Psoas muscle (tissue), 8 donors: ENCODE measurements around the gene UBR3. TPM values are rescaled to one million over a fixed set of nuclear protein-coding genes. Genes with fewer than 3 reads are reported as not detected.
"Not testable (repeated sequence)": the region's sequence is repeated elsewhere in the genome, so short reads cannot be mapped to it uniquely, and the experiment has no call there.

ENCODE experiments used
- ATAC-seq, 4 donors: fragments of 200-7000 bp; cut with Tn5 transposase; one replicate each; pipeline ENCODE4 v1.9.1; 2020; ENCODE audit warnings: moderate library complexity in 3 of 4, mild to moderate bottlenecking in 2 of 4
- DNase-seq, 2 donors: peaks; one replicate each; pipeline ENCODE4 v3.0.0-alpha.2; 2020
- H3K27ac ChIP-seq: fragments of 200-600 bp; one replicate; pipeline ENCODE4 v1.8.0; 2022
- H3K27me3 ChIP-seq, 3 donors: fragments of 200-600 bp in 1 of 3; one replicate each; pipeline versions ENCODE4 v1.6.1 to v1.8.0; 2013 to 2022; ENCODE audit warnings: low read length in 2 of 3, mild to moderate bottlenecking in 2 of 3, moderate library complexity in 1 of 3; ENCODE audit not compliant: insufficient read depth in 3 of 3
- H3K36me3 ChIP-seq, 2 donors: fragments of 200-600 bp in 1 of 2; one replicate each; pipeline versions ENCODE4 v1.6.1 to v1.8.0; 2013 to 2022; ENCODE audit warnings: low read depth in 1 of 2, mild to moderate bottlenecking in 1 of 2, moderate library complexity in 1 of 2; ENCODE audit not compliant: insufficient read depth in 1 of 2
- H3K4me1 ChIP-seq: fragments of 200-600 bp; one replicate; pipeline ENCODE4 v1.8.0; 2022
- H3K4me3 ChIP-seq: fragments of 200-600 bp; one replicate; pipeline ENCODE4 v1.8.0; 2022; ENCODE audit warnings: mild to moderate bottlenecking
- H3K9me3 ChIP-seq: fragments of 200-600 bp; one replicate; pipeline ENCODE4 v1.8.0; 2022
- WGBS, 3 donors: extraction: QIAGEN DNeasy Blood & Tissue Kit; methylation state at CpG; one replicate each; pipeline versions ENCODE4 v1.1.6 to v1.1.7; 2013; 5-methylcytosine and 5-hydroxymethylcytosine counted together
- intact Hi-C, 2 donors: fragments of 100-400 bp; cut with DNase I; formaldehyde crosslinking; loops; one replicate each; pipeline versions ENCODE4 v1.11.0 to v1.14.2; 2022
- polyA plus RNA-seq, 3 donors: library from polyadenylated mRNA; stranded (reverse); fragments of 200-250 nt; gene quantifications; one replicate each; pipeline ENCODE4 v1.2.3, GENCODE V29; 2013
- total RNA-seq, 4 donors: library from RNA; stranded (reverse); fragmentation: NEBNext Ultra II Directional in 2 of 4; extraction: Animal tissue kit (Norgen Biotek cat#: 25700) in 2 of 4; gene quantifications; one replicate each; pipeline versions ENCODE4 v1.2.1 to v1.2.4, GENCODE V29; 2021 to 2023
- TF ChIP-seq, protein P1 (sequence below): fragments of 200-600 bp; IDR thresholded peaks from one replicate; pipeline ENCODE4 v1.8.0; 2022; ENCODE audit warnings: antibody characterized with exemption
- donor health status: healthy with polysubstance abuse.
- donor health status: DM: no; HTN: no; CAD: no; lungs with moderate emphysema.
- donor health status: Bipolar disorder and iron deficiency.
- donor health status: healthy.
- donor health status: DM: yes; HTN: yes; CAD: no.
- donor health status: DM: no; HTN: no; CAD: no.
- donor health status: DM: no; HTN: no; CAD: no.
- donor health status: DM: yes; HTN: yes; CAD: no.

The UBR3 gene
- total and polyA plus RNA-seq, 7 donors = 28.7 to 202 (median 160) TPM

DNA sequence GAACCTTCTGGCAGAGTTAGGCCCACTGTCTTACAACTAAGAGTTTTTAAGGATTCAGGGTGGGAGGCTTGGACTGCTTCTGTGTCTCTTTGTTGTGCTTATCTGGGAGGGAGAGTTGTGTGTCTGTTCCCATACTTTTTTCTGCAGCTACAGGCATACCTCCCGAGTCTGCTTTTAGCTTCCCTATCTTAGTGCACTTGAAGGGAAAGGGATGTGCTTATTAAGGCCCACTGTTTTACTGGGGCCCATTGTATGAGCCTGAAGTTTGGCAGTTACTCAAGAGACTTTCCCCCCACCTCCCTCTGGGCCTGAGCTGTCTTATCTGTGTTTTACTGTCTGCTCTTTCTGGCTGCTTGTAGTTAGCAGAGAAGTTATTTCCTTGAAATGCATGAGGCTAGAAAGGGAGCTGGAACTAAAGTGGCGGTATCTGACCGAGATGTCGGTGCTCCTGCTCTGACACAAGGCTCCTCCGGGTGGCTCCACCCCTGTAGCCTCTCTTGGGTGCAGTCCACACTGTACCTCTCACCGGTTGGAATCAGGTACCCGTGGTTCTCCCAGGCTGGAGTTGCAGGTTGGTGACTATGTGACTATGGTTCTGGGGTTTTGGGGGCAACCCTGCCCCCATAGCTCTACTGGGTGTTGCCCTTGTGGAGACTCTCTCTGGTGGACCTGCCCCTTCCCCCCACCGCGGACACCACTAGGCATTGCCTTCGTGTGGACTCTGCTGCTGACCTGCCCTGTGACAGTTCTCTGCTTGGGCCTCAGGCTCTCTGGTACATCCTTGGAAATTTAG lies 12.9 kb downstream of the UBR3 start:
- 55 to 78% (median 67%) methylated on average over 10 of the region's 10 CpGs for WGBS, 3 donors
- TF ChIP-seq, protein P1, sequence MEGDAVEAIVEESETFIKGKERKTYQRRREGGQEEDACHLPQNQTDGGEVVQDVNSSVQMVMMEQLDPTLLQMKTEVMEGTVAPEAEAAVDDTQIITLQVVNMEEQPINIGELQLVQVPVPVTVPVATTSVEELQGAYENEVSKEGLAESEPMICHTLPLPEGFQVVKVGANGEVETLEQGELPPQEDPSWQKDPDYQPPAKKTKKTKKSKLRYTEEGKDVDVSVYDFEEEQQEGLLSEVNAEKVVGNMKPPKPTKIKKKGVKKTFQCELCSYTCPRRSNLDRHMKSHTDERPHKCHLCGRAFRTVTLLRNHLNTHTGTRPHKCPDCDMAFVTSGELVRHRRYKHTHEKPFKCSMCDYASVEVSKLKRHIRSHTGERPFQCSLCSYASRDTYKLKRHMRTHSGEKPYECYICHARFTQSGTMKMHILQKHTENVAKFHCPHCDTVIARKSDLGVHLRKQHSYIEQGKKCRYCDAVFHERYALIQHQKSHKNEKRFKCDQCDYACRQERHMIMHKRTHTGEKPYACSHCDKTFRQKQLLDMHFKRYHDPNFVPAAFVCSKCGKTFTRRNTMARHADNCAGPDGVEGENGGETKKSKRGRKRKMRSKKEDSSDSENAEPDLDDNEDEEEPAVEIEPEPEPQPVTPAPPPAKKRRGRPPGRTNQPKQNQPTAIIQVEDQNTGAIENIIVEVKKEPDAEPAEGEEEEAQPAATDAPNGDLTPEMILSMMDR = no peak
- intact Hi-C loops = no loop called here
- peak overlapping the region; percentile 77 for H3K27ac ChIP-seq
- peak; percentile 31 to 41 (median 34) for ATAC-seq
- H3K4me3 ChIP-seq = no peak overlapping the region
- no peak for DNase-seq
- H3K9me3 ChIP-seq = no peaks in the 10 kb centered on the region
- H3K36me3 ChIP-seq = peaks cover 0 to 5% of the 10 kb centered on the region in 2 donors
- H3K27me3 ChIP-seq = no peaks in the 10 kb centered on the region
- peaks cover 48% of the 10 kb centered on the region for H3K4me1 ChIP-seq

DNA sequence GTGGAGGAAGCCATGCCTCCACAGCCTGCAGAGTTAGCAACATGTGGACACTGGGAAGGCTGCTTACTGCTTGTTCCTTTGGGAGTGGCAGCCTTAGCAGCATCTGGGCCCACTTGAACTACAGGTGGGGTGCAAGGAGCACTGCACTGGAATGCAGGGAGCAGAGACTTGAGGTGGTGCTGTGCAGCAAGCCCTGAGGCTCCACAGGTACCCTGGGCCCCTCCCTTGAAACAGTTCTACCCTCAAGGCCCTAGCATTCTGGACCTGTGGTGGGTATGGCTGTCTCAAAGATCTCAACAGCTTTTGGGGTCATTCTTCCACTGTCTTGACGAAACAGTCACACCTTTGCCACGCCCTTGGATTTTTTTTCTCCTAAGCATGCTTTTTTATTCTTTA lies 13.5 kb downstream of the UBR3 start:
- Histone ChIP-seq H3K4me1 (peaks cover 46% of the 10 kb centered on the region), H3K27me3 (no peaks in the 10 kb centered on the region)
- ATAC-seq = peak in 1 of 4 donors; percentile 4

DNA sequence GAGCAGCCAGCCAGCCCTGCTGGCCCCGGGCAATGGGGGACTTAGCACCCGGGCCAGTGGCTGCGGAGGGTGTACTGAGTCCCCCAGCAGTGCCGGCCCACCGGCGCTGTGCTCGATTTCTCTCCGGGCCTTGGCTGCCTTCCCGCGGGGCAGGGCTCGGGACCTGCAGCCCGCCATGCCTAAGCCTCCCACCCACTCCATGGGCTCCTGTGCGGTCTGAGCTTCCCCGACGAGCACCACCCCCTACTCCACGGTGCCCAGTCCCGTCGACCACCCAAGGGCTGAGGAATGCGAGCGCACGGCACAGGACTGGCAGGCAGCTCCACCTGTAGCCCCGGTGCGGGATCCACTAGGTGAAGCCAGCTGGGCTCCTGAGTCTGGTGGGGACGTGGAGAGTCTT lies 14.4 kb downstream of the UBR3 start:
- H3K9me3 ChIP-seq, H3K27me3 ChIP-seq, H3K36me3 ChIP-seq, H3K4me3 ChIP-seq, H3K27ac ChIP-seq, ATAC-seq, intact Hi-C loops, DNase-seq: not testable (repeated sequence)
- H3K4me1 ChIP-seq = peaks cover 45% of the 10 kb centered on the region
- WGBS, 3 donors = 95 to 98% (median 96%) methylated on average over 15 to 21 of the region's 24 CpGs

More for the DNA sequence above, 13.5 kb downstream of the UBR3 start:
- Histone ChIP-seq H3K4me3 (no peak overlapping the region), H3K27ac (no peak overlapping the region), H3K36me3 (peaks cover 0 to 5% of the 10 kb centered on the region in 2 donors), H3K9me3 (no peaks in the 10 kb centered on the region)
- intact Hi-C loops = no loop called here
- WGBS, 3 donors = 91 to 98% (median 94%) methylated on average over 2 of the region's 2 CpGs
- DNase-seq = no peak
- TF ChIP-seq, protein P1 = no peak

DNA sequence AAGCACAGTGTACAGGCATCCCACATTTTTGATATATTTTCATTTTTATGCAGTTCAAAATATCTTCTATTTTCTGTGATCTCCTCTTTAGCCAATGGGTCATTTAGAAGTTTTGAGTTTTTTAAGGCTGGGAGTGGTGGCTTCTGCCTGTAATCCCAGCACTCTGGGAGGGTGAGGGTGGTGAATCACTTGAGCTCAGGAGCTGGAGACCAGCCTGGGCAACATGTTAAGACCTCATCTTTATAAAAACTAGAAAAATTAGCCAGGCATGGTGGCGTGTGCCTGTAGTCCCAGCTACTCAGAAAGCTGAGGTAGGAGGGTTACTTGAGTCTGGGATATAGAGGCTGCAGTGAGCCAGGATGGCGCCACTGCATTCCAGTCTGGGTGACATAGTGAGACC lies 17.8 kb downstream of the UBR3 start:
- H3K4me1 ChIP-seq = peaks cover 52% of the 10 kb centered on the region
- no peak overlapping the region for H3K27ac ChIP-seq
- 90 to 99% (median 95%) methylated on average over 2 of the region's 2 CpGs for WGBS, 3 donors
- intact Hi-C loops = no loop called here
- no peaks in the 10 kb centered on the region for H3K27me3 ChIP-seq
- peaks cover 0 to 5% of the 10 kb centered on the region in 2 donors for H3K36me3 ChIP-seq
- TF ChIP-seq, protein P1 = no peak
- H3K9me3 ChIP-seq = no peaks in the 10 kb centered on the region
- H3K4me3 ChIP-seq = no peak overlapping the region
- ATAC-seq = no peak
- no peak for DNase-seq

DNA sequence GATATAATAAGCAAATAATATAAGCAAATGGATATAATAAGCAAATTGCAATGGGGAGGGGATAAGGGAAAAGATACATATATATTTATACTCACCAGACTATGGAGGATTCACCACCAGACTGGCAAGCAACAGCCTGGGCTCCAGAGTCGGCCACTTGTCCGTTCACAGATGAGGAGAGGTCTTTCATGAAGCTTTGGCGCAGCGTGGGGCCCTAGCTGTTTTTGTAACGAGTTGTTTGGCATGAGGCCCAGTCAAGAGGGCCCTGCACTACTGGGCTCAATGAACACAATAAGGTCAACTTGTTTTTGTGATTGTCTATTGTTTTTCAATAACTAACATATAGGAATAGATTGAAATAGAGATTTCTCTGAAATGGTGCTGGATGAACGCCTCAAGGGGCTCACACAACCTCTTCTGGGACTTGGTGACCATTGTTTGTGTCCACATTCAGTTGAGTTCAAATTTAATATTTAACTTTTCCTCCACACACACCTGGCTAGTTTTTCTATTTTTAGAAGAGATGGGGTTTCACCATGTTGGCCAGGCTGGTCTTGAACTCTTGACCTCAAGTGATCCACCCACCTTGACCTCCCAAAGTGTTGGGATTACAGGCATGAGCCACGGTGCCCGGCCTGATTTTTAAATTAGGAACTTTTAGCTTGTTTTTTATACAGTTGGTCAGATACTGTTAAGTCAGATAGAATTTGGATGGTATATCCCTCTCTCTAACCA lies 21.9 kb downstream of the UBR3 start:
- H3K9me3 ChIP-seq, intact Hi-C loops, H3K4me3 ChIP-seq, H3K27ac ChIP-seq, DNase-seq, ATAC-seq, H3K27me3 ChIP-seq, H3K36me3 ChIP-seq: not testable (repeated sequence)
- H3K4me1 ChIP-seq = peaks cover 57% of the 10 kb centered on the region
- 58 to 64% (median 60%) methylated on average over 8 of the region's 8 CpGs for WGBS, 3 donors
